HTR-8/SVneo (cell line): ENCODE results near the gene CFAP157.

Source experiments
- DNase-seq: peaks from one replicate; pipeline ENCODE4 v3.0.0; 2011; ENCODE audit warnings: low spot score, mixed read lengths; ENCODE audit not compliant: insufficient read length
- FAIRE-seq: peaks from 2 replicates; lab custom pipeline; 2011; peaks lifted over from hg19 to GRCh38; lab: Jason Lieb, UNC

The CFAP157 gene

GRCh38 chr9:127690735-127691134, 16.1 kb upstream of the CFAP157 start:
- no peak for FAIRE-seq

GRCh38 chr9:127692071-127692470, 14.7 kb upstream of the CFAP157 start:
- no peak for DNase-seq
- FAIRE-seq: no peak

More at GRCh38 chr9:127690735-127691134, 16.1 kb upstream of the CFAP157 start:
- DNase-seq: no peak

- FAIRE-seq (no peak), DNase-seq (no peak)
These were observed 13.6 kb upstream of the CFAP157 start for GRCh38 chr9:127693143-127693542.

GRCh38 chr9:127693697-127694096, 13.1 kb upstream of the CFAP157 start:
- FAIRE-seq: no peak

GRCh38 chr9:127694890-127695720, 11.7 kb upstream of the CFAP157 start:
- DNase-seq (no peak), FAIRE-seq (no peak)

More at GRCh38 chr9:127693697-127694096, 13.1 kb upstream of the CFAP157 start:
- no peak for DNase-seq

GRCh38 chr9:127697575-127697974, 9.2 kb upstream of the CFAP157 start:
- FAIRE-seq (no peak), DNase-seq (no peak)

- no peak for DNase-seq
- FAIRE-seq: no peak
These were observed 8.4 kb upstream of the CFAP157 start for GRCh38 chr9:127698386-127698785.

GRCh38 chr9:127698985-127699670, 7.7 kb upstream of the CFAP157 start:
- DNase-seq: peak; percentile 72
- FAIRE-seq: no peak

- no peak for FAIRE-seq
These were observed 6.6 kb upstream of the CFAP157 start for GRCh38 chr9:127700140-127700539.

GRCh38 chr9:127700594-127701255, 6.1 kb upstream of the CFAP157 start:
- DNase-seq (no peak), FAIRE-seq (no peak)

More at GRCh38 chr9:127700140-127700539, 6.6 kb upstream of the CFAP157 start:
- DNase-seq: no peak

- DNase-seq (no peak), FAIRE-seq (no peak)
These were observed 3.4 kb upstream of the CFAP157 start for GRCh38 chr9:127703289-127703946.

GRCh38 chr9:127705577-127706379, 1.0 kb upstream of the CFAP157 start:
- FAIRE-seq: no peak
- no peak for DNase-seq

GRCh38 chr9:127707766-127708165, 978 bp downstream of the CFAP157 start:
- no peak for FAIRE-seq
- no peak for DNase-seq

GRCh38 chr9:127708952-127709587, 2.3 kb downstream of the CFAP157 start:
- FAIRE-seq (peak; percentile 9), DNase-seq (no peak)

- DNase-seq (no peak), FAIRE-seq (no peak)
These were observed 3.5 kb downstream of the CFAP157 start for GRCh38 chr9:127710204-127710783.

GRCh38 chr9:127711226-127711701, 4.5 kb downstream of the CFAP157 start:
- DNase-seq: no peak
- no peak for FAIRE-seq

- no peak for FAIRE-seq
- no peak for DNase-seq
These were observed 5.1 kb downstream of the CFAP157 start for GRCh38 chr9:127711831-127712274.

GRCh38 chr9:127712371-127712770, 5.6 kb downstream of the CFAP157 start:
- DNase-seq (no peak), FAIRE-seq (no peak)
